H9 (cell line): ENCODE data around the gene OR8K3. TPM values are rescaled to one million over a fixed set of nuclear protein-coding genes. Genes with fewer than 3 reads are reported as not detected.

Source experiments
- DNase-seq: peaks from one replicate; pipeline ENCODE4 v3.0.0-alpha.2; 2017
- H2AFZ ChIP-seq: one replicate; pipeline ENCODE4 v1.6.1; 2013; ENCODE audit warnings: mild to moderate bottlenecking, low read length, control low read depth, moderate library complexity
- H2AK5ac ChIP-seq: 2 replicates; pipeline ENCODE4 v1.6.1; 2013; ENCODE audit warnings: low read length, control low read depth, mixed read lengths; ENCODE audit not compliant: insufficient read length
- H2BK120ac ChIP-seq: one replicate; pipeline ENCODE4 v1.6.1; 2013; ENCODE audit warnings: low read depth, mild to moderate bottlenecking, low read length, control low read depth, inconsistent platforms; ENCODE audit not compliant: poor library complexity, severe bottlenecking
- H2BK12ac ChIP-seq: 2 replicates; pipeline ENCODE4 v1.6.1; 2013; ENCODE audit warnings: low read length, control low read depth, mixed read lengths, low read depth; ENCODE audit not compliant: insufficient read length
- H2BK15ac ChIP-seq: 2 replicates; pipeline ENCODE4 v1.6.1; 2013; ENCODE audit warnings: low read depth, low read length, control low read depth
- H2BK20ac ChIP-seq: one replicate; pipeline ENCODE4 v1.6.1; 2013; ENCODE audit warnings: low read depth, mild to moderate bottlenecking, low read length, control low read depth, inconsistent platforms; ENCODE audit not compliant: poor library complexity, severe bottlenecking
- H2BK5ac ChIP-seq: 2 replicates; pipeline ENCODE4 v1.6.1; 2013; ENCODE audit warnings: low read length, control low read depth, mixed read lengths; ENCODE audit not compliant: insufficient read length
- H3K14ac ChIP-seq: 2 replicates; pipeline ENCODE4 v1.6.1; 2013; ENCODE audit warnings: low read length, control low read depth; ENCODE audit not compliant: insufficient read depth
- H3K18ac ChIP-seq: 2 replicates; pipeline ENCODE4 v1.6.1; 2013; ENCODE audit warnings: low read depth, mild to moderate bottlenecking, mixed read lengths, low read length, control low read depth; ENCODE audit not compliant: insufficient read length
- H3K23ac ChIP-seq: 2 replicates; pipeline ENCODE4 v1.6.1; 2013; ENCODE audit warnings: low read length, control low read depth, mixed read lengths, low read depth; ENCODE audit not compliant: insufficient read length
- H3K23me2 ChIP-seq: 2 replicates; pipeline ENCODE4 v1.6.1; 2013; ENCODE audit warnings: low read depth, mild to moderate bottlenecking, mixed read lengths, low read length, control low read depth; ENCODE audit not compliant: insufficient read length, poor library complexity, severe bottlenecking
- H3K27ac ChIP-seq: 2 replicates; pipeline ENCODE4 v1.5.1; 2013; ENCODE audit warnings: low read length, control low read depth, mixed read lengths, low read depth; ENCODE audit not compliant: insufficient read length
- H3K27me3 ChIP-seq: 2 replicates; pipeline ENCODE4 v1.6.1; 2013; ENCODE audit warnings: low read length, control low read depth, inconsistent platforms; ENCODE audit not compliant: insufficient read depth
- H3K4ac ChIP-seq: 2 replicates; pipeline ENCODE4 v1.6.1; 2013; ENCODE audit warnings: low read depth, mild to moderate bottlenecking, control low read depth, inconsistent platforms, low read length, moderate library complexity
- H3K4me1 ChIP-seq: 2 replicates; pipeline ENCODE4 v1.6.1; 2013; ENCODE audit warnings: low read length, control low read depth, inconsistent platforms; ENCODE audit not compliant: insufficient read depth
- H3K4me2 ChIP-seq: 2 replicates; pipeline ENCODE4 v1.6.1; 2013; ENCODE audit warnings: low read length, control low read depth, mixed read lengths; ENCODE audit not compliant: insufficient read length, insufficient read depth
- H3K56ac ChIP-seq: 2 replicates; pipeline ENCODE4 v1.6.1; 2013; ENCODE audit warnings: low read depth, mild to moderate bottlenecking, mixed read lengths, low read length, control low read depth; ENCODE audit not compliant: insufficient read length
- H3K79me1 ChIP-seq: 2 replicates; pipeline ENCODE4 v1.6.1; 2013; ENCODE audit warnings: low read depth, mild to moderate bottlenecking, moderate library complexity, low read length, control low read depth, inconsistent platforms; ENCODE audit not compliant: insufficient read depth, poor library complexity, severe bottlenecking
- H3K79me2 ChIP-seq: 2 replicates; pipeline ENCODE4 v1.6.1; 2013; ENCODE audit warnings: low read length, control low read depth, inconsistent platforms; ENCODE audit not compliant: insufficient read depth
- H3K9ac ChIP-seq: 2 replicates; pipeline ENCODE4 v1.6.1; 2013; ENCODE audit warnings: low read length, control low read depth, mixed read lengths; ENCODE audit not compliant: insufficient read length; ENCODE audit errors: extremely low read depth
- H3K9me3 ChIP-seq: one replicate; pipeline ENCODE4 v1.6.1; 2013; ENCODE audit warnings: low read depth, low read length, inconsistent platforms; ENCODE audit not compliant: control insufficient read depth
- H3T11ph ChIP-seq: one replicate; pipeline ENCODE4 v1.6.1; 2013; ENCODE audit warnings: mild to moderate bottlenecking, low read length, control low read depth, inconsistent platforms
- H4K20me1 ChIP-seq: one replicate; pipeline ENCODE4 v1.6.1; 2013; ENCODE audit not compliant: control insufficient read depth, insufficient read length, insufficient read depth
- H4K5ac ChIP-seq: 2 replicates; pipeline ENCODE4 v1.6.1; 2013; ENCODE audit warnings: low read depth, mild to moderate bottlenecking, mixed read lengths, low read length, control low read depth; ENCODE audit not compliant: insufficient read length
- H4K8ac ChIP-seq: replicated peaks from 2 replicates; pipeline ENCODE4 v1.6.1; 2013; ENCODE audit warnings: low read length, control low read depth, mixed read lengths, low read depth; ENCODE audit not compliant: insufficient read length
- H4K91ac ChIP-seq: 2 replicates; pipeline ENCODE4 v1.6.1; 2013; ENCODE audit warnings: low read depth, mild to moderate bottlenecking, moderate library complexity, mixed read lengths, low read length, control low read depth; ENCODE audit not compliant: insufficient read length
- H3K27ac Mint-ChIP-seq, 3 experiments: 2 replicates in 2 of 3; 3 replicates in 1 of 3; pipeline ENCODE4 v1.8.0; 2020 to 2021; ENCODE audit warnings: mixed read lengths in 3 of 3, mild to moderate bottlenecking in 1 of 3, moderate library complexity in 1 of 3
- H3K27me3 Mint-ChIP-seq: 2 replicates; pipeline ENCODE4 v1.8.0; 2021; ENCODE audit warnings: low read depth, mild to moderate bottlenecking, moderate library complexity, mixed read lengths
- H3K36me3 Mint-ChIP-seq, 3 experiments: 2 replicates in 2 of 3; 3 replicates in 1 of 3; pipeline ENCODE4 v1.8.0; 2020 to 2021; ENCODE audit warnings: low read depth in 3 of 3, mixed read lengths in 3 of 3; ENCODE audit not compliant: insufficient read depth in 1 of 3
- H3K4me1 Mint-ChIP-seq, 2 experiments: 2 replicates each; pipeline ENCODE4 v1.8.0; 2020; ENCODE audit warnings: mixed read lengths in 2 of 2
- H3K4me3 Mint-ChIP-seq, 2 experiments: 2 replicates in 1 of 2; 3 replicates in 1 of 2; pipeline ENCODE4 v1.8.0; 2020 to 2021; ENCODE audit warnings: mild to moderate bottlenecking in 2 of 2, mixed read lengths in 2 of 2, moderate library complexity in 1 of 2
- H3K9me3 Mint-ChIP-seq, 2 experiments: 2 replicates in 1 of 2; 3 replicates in 1 of 2; pipeline ENCODE4 v1.8.0; 2020; ENCODE audit warnings: mild to moderate bottlenecking in 2 of 2, mixed read lengths in 2 of 2, moderate library complexity in 1 of 2
- CTCF ChIP-seq: fragments of 200-600 bp; sonication (generic); conservative IDR thresholded peaks from 3 replicates; pipeline ENCODE4 v1.8.0; 2021; ENCODE audit warnings: antibody characterized with exemption, mild to moderate bottlenecking
- WGBS: extraction: QIAGEN DNeasy Blood & Tissue Kit; methylation state at CpG from one replicate; pipeline ENCODE4 v1.1.7; 2013; ENCODE audit warnings: missing lambda C conversion rate, low lambda C conversion rate, mixed read lengths; ENCODE audit not compliant: insufficient read length; ENCODE audit errors: extremely low coverage; 5-methylcytosine and 5-hydroxymethylcytosine counted together
- total RNA-seq: library from RNA; stranded (reverse); gene quantifications from 2 replicates; pipeline ENCODE4 v1.2.1, GENCODE V29; 2021

OR8K3 gene
- total RNA-seq, 1 experiment from 2014 or later, result not detected

GRCh38 chr11:56271092-56271491 is 43.9 kb upstream of the OR8K3 start:
- Histone ChIP-seq H2AK5ac (no peak overlapping the region), H4K5ac (no peak overlapping the region), H3K14ac (no peak overlapping the region), H3K4ac (no peak overlapping the region), H3K23me2 (no peaks in the 10 kb centered on the region), H3K9me3 (no peaks in the 10 kb centered on the region), H3K56ac (no peak overlapping the region), H3K27ac (no peak overlapping the region), H4K20me1 (no peaks in the 10 kb centered on the region), H3K4me2 (no peak overlapping the region), H3K18ac (no peak overlapping the region), H3K9ac (no peak overlapping the region), H4K8ac (no peak overlapping the region), H3K4me1 (no peaks in the 10 kb centered on the region), H3K27me3 (no peaks in the 10 kb centered on the region), H3K23ac (no peak overlapping the region), H2AFZ (no peak overlapping the region), H3T11ph (no peak overlapping the region), H2BK15ac (no peak overlapping the region), H2BK12ac (no peak overlapping the region), H3K79me2 (no peaks in the 10 kb centered on the region), H4K91ac (no peak overlapping the region), H2BK120ac (no peak overlapping the region), H3K79me1 (no peaks in the 10 kb centered on the region), H2BK20ac (no peak overlapping the region), H2BK5ac (no peak overlapping the region)
- no peak for DNase-seq
- Mint-ChIP-seq H3K27ac (no peak overlapping the region), H3K36me3 (peaks cover 0 to 11% (median 0%) of the 10 kb centered on the region in 3 experiments; a peak in 2 of 7 replicates), H3K27me3 (no peaks in the 10 kb centered on the region), H3K9me3 (peaks cover 19 to 25% of the 10 kb centered on the region in 2 experiments), H3K4me1 (no peaks in the 10 kb centered on the region), H3K4me3 (no peak overlapping the region)
- no CpG with 5 or more reads among the region's 3 CpGs for WGBS
- no peak for TF ChIP-seq CTCF
